ENCODE results near the gene DYDC2. TPM values are rescaled to one million over a fixed set of nuclear protein-coding genes. Genes with fewer than 3 reads are reported as not detected.

The DYDC2 gene
- total and polyA plus RNA-seq, 9 of the 15 experiments (the other 6 are each of a cell fraction or from before 2014, with no cell fraction given) = 0.06 to 0.34 (median 0.15) TPM; not detected in 5

DNA sequence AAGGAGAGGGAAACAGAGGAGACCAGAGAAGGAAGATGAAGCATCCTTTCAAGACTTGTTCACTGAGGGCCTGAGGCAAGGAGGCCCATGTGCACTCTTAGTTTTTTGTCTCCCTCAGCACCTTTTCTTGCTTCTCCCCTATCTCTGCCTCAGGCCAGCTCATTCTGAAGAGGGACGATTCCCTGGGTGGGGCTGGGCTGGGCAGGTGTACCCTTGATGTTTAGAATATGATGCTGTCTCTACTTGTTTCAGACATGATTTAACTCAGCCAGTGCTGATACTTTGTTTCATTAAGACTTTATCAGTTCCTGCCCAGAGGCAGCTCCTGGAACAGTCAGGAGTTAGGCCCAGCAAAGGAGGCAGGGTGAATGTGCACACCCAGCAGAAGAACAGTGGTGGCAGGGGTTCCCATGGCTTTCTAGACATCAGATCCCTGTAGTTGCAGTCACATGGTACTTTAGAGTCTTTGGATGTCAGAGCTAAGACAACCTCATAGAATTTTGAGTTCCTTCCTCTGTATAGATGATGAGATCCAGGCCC lies 55.2 kb downstream of the DYDC2 start:
- no peaks in the 10 kb centered on the region for H3K9me3 ChIP-seq (replicated peaks; ENCODE audit: control insufficient read depth, insufficient read depth, low read depth, low read length)
- peaks cover 21 to 26% of the 10 kb centered on the region in 2 experiments for H3K4me1 ChIP-seq (replicated peaks in 1 of 2; ENCODE audit: control insufficient read depth in 2 of 2, insufficient read depth in 2 of 2, low read length in 2 of 2)
- no TSS peak for BruUV-seq (replicated peaks)
- H3K4me2 ChIP-seq (ENCODE audit: insufficient read depth, low read length) = no peak overlapping the region
- 13% methylated on average over 1 of the region's 1 CpG for WGBS (ENCODE audit: insufficient coverage, low coverage, missing lambda C conversion rate)
- no peaks in the 10 kb centered on the region for H3K9me1 ChIP-seq (ENCODE audit: control insufficient read depth, insufficient read depth, low read length)
- ATAC-seq (no peak), DNase-seq (ENCODE audit: extremely low read depth in 1 of 4, low spot score in 3 of 4) (no peak), FAIRE-seq (no peak)
- peaks cover 6 to 32% of the 10 kb centered on the region in 2 experiments; a peak in 3 of 5 replicates for H3K27me3 ChIP-seq (ENCODE audit: control insufficient read depth in 2 of 2, insufficient read depth in 2 of 2, low read length in 2 of 2)
- 0 out of 2 replicates have a peak, but pooled peaks have one; percentile 6 for TF ChIP-seq ZNF316 (IDR thresholded peaks at IDR 0.05)
- TF ChIP-seq RFX7 (CRISPR knock-in tag; IDR thresholded peaks at IDR 0.05) = no peak
- H3K9ac ChIP-seq (ENCODE audit: insufficient read depth in 1 of 2, low read depth in 2 of 2, low read length in 2 of 2) = no peak overlapping the region
- no peak overlapping the region for H2AFZ ChIP-seq (ENCODE audit: low read depth, low read length)
- intact Hi-C loops (cut with micrococcal nuclease) = no loop called here
- H3K79me2 ChIP-seq (ENCODE audit: control insufficient read depth, insufficient read depth, low read length) = no peaks in the 10 kb centered on the region
- H3K27ac ChIP-seq (ENCODE audit: extremely low read depth, low read depth, low read length) = no peak overlapping the region
- no peak overlapping the region for H3K4me3 ChIP-seq
- ChIA-PET POLR2A (interaction anchor here (0.6 to 2.1 kb wide), 5 partner anchors 8 to 362 kb away, joined by 3 to 5 read pairs (median 3); no protein-coding TSS in a partner anchor), CTCF (ENCODE audit: low intra/inter-chr PET ratio) (no interaction called here)
- in situ Hi-C loops (cut with MboI) = no loop called here
- no peaks in the 10 kb centered on the region for H3K36me3 ChIP-seq (ENCODE audit: control insufficient read depth, insufficient read depth, low read length)
- no peaks in the 10 kb centered on the region for H4K20me1 ChIP-seq (replicated peaks; ENCODE audit: control insufficient read depth, insufficient read depth, low read length)

DNA sequence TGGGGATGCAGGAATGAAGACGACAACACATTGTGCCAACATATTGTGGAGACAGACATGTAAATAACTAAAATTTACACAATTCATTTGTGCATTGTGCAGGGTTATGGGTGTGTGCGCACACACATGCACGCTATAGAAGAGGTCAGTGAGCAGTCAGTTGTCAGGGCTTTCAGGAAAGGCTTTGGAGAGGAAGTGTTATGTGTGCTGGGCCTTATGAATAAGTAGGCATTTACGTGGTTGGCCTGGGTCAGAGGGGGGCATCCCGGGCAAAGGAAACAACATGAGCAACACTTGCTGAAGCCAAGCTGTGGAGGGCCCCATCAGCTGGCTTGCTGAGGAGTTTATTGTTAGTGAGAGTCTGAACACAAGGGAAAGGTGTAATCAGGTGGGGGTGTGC lies 55.9 kb downstream of the DYDC2 start:
- TF ChIP-seq RBM15 (IDR thresholded peaks at IDR 0.05; ENCODE audit: insufficient read depth, low read length) (no peak), ZNF184 (CRISPR knock-in tag; IDR thresholded peaks at IDR 0.05) (no peak), ZNF584 (CRISPR knock-in tag; IDR thresholded peaks at IDR 0.05; ENCODE audit: low read depth) (no peak), ZNF57 (CRISPR knock-in tag; IDR thresholded peaks at IDR 0.05) (no peak)
- Histone ChIP-seq H3K4me1 (replicated peaks in 1 of 2; ENCODE audit: control insufficient read depth in 2 of 2, insufficient read depth in 2 of 2, low read length in 2 of 2) (peaks cover 21 to 26% of the 10 kb centered on the region in 2 experiments), H3K36me3 (ENCODE audit: control insufficient read depth, insufficient read depth, low read length) (no peaks in the 10 kb centered on the region), H3K4me3 (no peak overlapping the region), H3K27me3 (ENCODE audit: control insufficient read depth in 2 of 2, insufficient read depth in 2 of 2, low read length in 2 of 2) (peaks cover 2 to 26% of the 10 kb centered on the region in 2 experiments; a peak in 3 of 5 replicates), H3K9me3 (replicated peaks; ENCODE audit: control insufficient read depth, insufficient read depth, low read depth, low read length) (no peaks in the 10 kb centered on the region), H2AFZ (ENCODE audit: low read depth, low read length) (no peak overlapping the region), H3K9ac (ENCODE audit: insufficient read depth in 1 of 2, low read depth in 2 of 2, low read length in 2 of 2) (no peak overlapping the region), H3K4me2 (ENCODE audit: insufficient read depth, low read length) (no peak overlapping the region), H3K79me2 (ENCODE audit: control insufficient read depth, insufficient read depth, low read length) (no peaks in the 10 kb centered on the region), H3K9me1 (ENCODE audit: control insufficient read depth, insufficient read depth, low read length) (no peaks in the 10 kb centered on the region), H4K20me1 (replicated peaks; ENCODE audit: control insufficient read depth, insufficient read depth, low read length) (no peaks in the 10 kb centered on the region), H3K27ac (ENCODE audit: extremely low read depth, low read depth, low read length) (no peak overlapping the region)
- 34% methylated on average over 5 of the region's 5 CpGs for WGBS (ENCODE audit: insufficient coverage, low coverage, missing lambda C conversion rate)
- CTCF ChIA-PET (ENCODE audit: low intra/inter-chr PET ratio) = no interaction called here
- DNase-seq (ENCODE audit: extremely low read depth in 1 of 4, low spot score in 3 of 4) = no peak
- no peak for FAIRE-seq
- no peak for ATAC-seq
- no TSS peak for BruUV-seq (replicated peaks)
- POLR2A ChIA-PET = interaction anchor here (2.1 kb wide), 1 partner anchor 8 kb away, joined by 5 read pairs; no protein-coding TSS in a partner anchor
- in situ Hi-C loops (cut with MboI) = no loop called here
- intact Hi-C loops (cut with micrococcal nuclease) = no loop called here
